HepG2 (cell line): ENCODE measurements around the gene CXCL6. TPM values are rescaled to one million over a fixed set of nuclear protein-coding genes. Genes with fewer than 3 reads are reported as not detected.

Source experiments
- ATAC-seq: fragments of 200-7000 bp; cut with Tn5 transposase; 3 replicates; pipeline ENCODE4 v1.9.1; 2020; ENCODE audit warnings: mild to moderate bottlenecking, moderate library complexity
- BruUV-seq: library from RNA; stranded (reverse); fragments of 400-500 nt; replicated peaks from 2 replicates; lab custom pipeline; 2021; lab: Mats Ljungman, UMichigan
- CTCF ChIA-PET: fragments of 300-600 bp; formaldehyde crosslinking; extraction: SDS; loops from one replicate; lab custom pipeline; 2021; ENCODE audit warnings: low total read pairs, inconsistent platforms, low intra/inter-chr PET ratio; lab: Yijun Ruan, JAX
- POLR2A ChIA-PET: fragments of 350-600 bp; sonication (Branson Sonifier 250); formaldehyde crosslinking; loops from one replicate; lab custom pipeline; 2020; ENCODE audit warnings: antibody characterized with exemption, inconsistent platforms; lab: Yijun Ruan, JAX
- DNase-seq: peaks from one replicate; pipeline ENCODE4 v3.0.0-alpha.2; 2015; ENCODE audit warnings: low spot score
- FAIRE-seq: peaks from 3 replicates; lab custom pipeline; 2011; peaks lifted over from hg19 to GRCh38; lab: Jason Lieb, UNC
- H2AFZ ChIP-seq: one replicate; pipeline ENCODE4 v1.6.1; 2011; ENCODE audit warnings: low read length, inconsistent platforms
- H3K27ac ChIP-seq: fragments of 300-600 bp; 3 replicates; pipeline ENCODE4 v1.8.0; 2011; ENCODE audit warnings: mixed run types, mild to moderate bottlenecking, mixed read lengths, low read length, inconsistent platforms; ENCODE audit not compliant: insufficient read depth; ENCODE audit errors: extremely low read length
- H3K27me3 ChIP-seq, 2 experiments: fragments of 200-600 bp in 1 of 2; 2 replicates in 1 of 2; 3 replicates in 1 of 2; pipeline versions ENCODE4 v1.6.0 to v1.8.0; 2011; ENCODE audit warnings: low read length in 2 of 2, mild to moderate bottlenecking in 2 of 2, moderate library complexity in 2 of 2, inconsistent platforms in 1 of 2; ENCODE audit not compliant: insufficient read depth in 2 of 2, control insufficient read depth in 1 of 2
- H3K36me3 ChIP-seq, 2 experiments: fragments of 200-600 bp in 1 of 2; replicated peaks in 1 of 2; 2 replicates in 1 of 2; 3 replicates in 1 of 2; pipeline versions ENCODE4 v1.5.1 to v1.8.0; 2011; ENCODE audit warnings: low read length in 2 of 2, inconsistent platforms in 1 of 2; ENCODE audit not compliant: insufficient read depth in 2 of 2, control insufficient read depth in 1 of 2
- H3K4me1 ChIP-seq: 2 replicates; pipeline ENCODE4 v1.5.1; 2012; ENCODE audit warnings: low read length, inconsistent platforms; ENCODE audit not compliant: insufficient read depth
- H3K4me2 ChIP-seq: 2 replicates; pipeline ENCODE4 v1.6.0; 2011; ENCODE audit warnings: low read depth, low read length, inconsistent platforms
- H3K4me3 ChIP-seq, 3 experiments: fragments of 200-600 bp in 1 of 3; sonication (generic), shearing (Covaris generic) in 1 of 3; replicated peaks in 1 of 3; 2 replicates each; pipeline ENCODE4 v1.5.1; 2011 to 2016; ENCODE audit warnings: low read length in 3 of 3, inconsistent platforms in 2 of 3, low read depth in 2 of 3, mild to moderate bottlenecking in 2 of 3, control low read depth in 1 of 3, mixed read lengths in 1 of 3; ENCODE audit not compliant: insufficient read depth in 1 of 3
- H3K79me2 ChIP-seq: one replicate; pipeline ENCODE4 v1.6.1; 2011; ENCODE audit warnings: low read length, inconsistent platforms; ENCODE audit not compliant: insufficient read depth
- H3K9ac ChIP-seq: 2 replicates; pipeline ENCODE4 v1.6.0; 2011; ENCODE audit warnings: mild to moderate bottlenecking, low read depth, low read length, inconsistent platforms; ENCODE audit not compliant: insufficient read depth
- H3K9me3 ChIP-seq: 2 replicates; pipeline ENCODE4 v1.5.1; 2012; ENCODE audit warnings: mild to moderate bottlenecking, low read length
- H4K20me1 ChIP-seq: 2 replicates; pipeline ENCODE4 v1.6.0; 2011; ENCODE audit warnings: inconsistent platforms, mild to moderate bottlenecking, low read length, moderate library complexity; ENCODE audit not compliant: insufficient read depth
- ELF4 ChIP-seq: sonication (generic); formaldehyde crosslinking; IDR thresholded peaks from 2 replicates; pipeline ENCODE4 v1.5.0; 2020; ENCODE audit warnings: missing genetic modification reagents, mild to moderate bottlenecking, moderate library complexity, borderline replicate concordance
- MBNL3 ChIP-seq: fragments of 250-450 bp; sonication (Bioruptor Pico); conservative IDR thresholded peaks from 2 replicates; pipeline ENCODE4 v1.8.0; 2022; ENCODE audit warnings: mild to moderate bottlenecking, inconsistent platforms
- ZFYVE20 ChIP-seq: sonication (generic); formaldehyde crosslinking; IDR thresholded peaks from 2 replicates; pipeline ENCODE4 v1.8.0; 2023; ENCODE audit warnings: low read depth, mild to moderate bottlenecking, moderate library complexity, missing genetic modification reagents, borderline replicate concordance
- ZIK1 ChIP-seq: sonication (generic); formaldehyde crosslinking; IDR thresholded peaks from 2 replicates; pipeline ENCODE4 v1.5.0; 2020; ENCODE audit warnings: mild to moderate bottlenecking, low read depth, missing genetic modification reagents, borderline replicate concordance
- ZNF136 ChIP-seq: sonication (generic); formaldehyde crosslinking; IDR thresholded peaks from 2 replicates; pipeline ENCODE4 v1.8.1; 2022; ENCODE audit warnings: low read depth, mild to moderate bottlenecking, moderate library complexity, missing genetic modification reagents
- ZNF207 ChIP-seq: fragments of 450-650 bp; IDR thresholded peaks from 2 replicates; pipeline ENCODE4 v1.6.1; 2016; ENCODE audit warnings: antibody characterized with exemption, borderline replicate concordance
- ZNF234 ChIP-seq: sonication (generic); formaldehyde crosslinking; conservative IDR thresholded peaks from 2 replicates; pipeline ENCODE4 v1.5.1; 2020; ENCODE audit warnings: mild to moderate bottlenecking, missing genetic modification reagents
- ZSCAN31 ChIP-seq: sonication (generic); formaldehyde crosslinking; IDR thresholded peaks from 2 replicates; pipeline ENCODE4 v1.5.0; 2020; ENCODE audit warnings: low read depth, mild to moderate bottlenecking, missing genetic modification reagents
- WGBS: methylation state at CpG from one replicate; pipeline ENCODE4 v1.1.6; 2017; ENCODE audit warnings: low lambda C conversion rate; 5-methylcytosine and 5-hydroxymethylcytosine counted together
- in situ Hi-C: cut with HindIII; loops from 2 replicates; pipeline ENCODE4 v1.10.0; 2017; ENCODE audit warnings: low pct_unique_long_range_greater_than_20kb; ENCODE audit not compliant: extremely low pct_ligation_motif_present
- intact Hi-C: fragments of 100-400 bp; cut with micrococcal nuclease; formaldehyde crosslinking; loops from one replicate; pipeline ENCODE4 v1.10.0; 2022; ENCODE audit not compliant: unreplicated experiment
- polyA plus RNA-seq, 8 experiments: library from polyadenylated mRNA; depleted of rRNA in 3 of 8; stranded (reverse) in 7 of 8; unstranded in 1 of 8; fragments of >200 nt; fragmentation: Illumina TruSeq in 4 of 8; extraction: Trizol in 4 of 8; gene quantifications; 2 replicates each; pipeline versions ENCODE4 v1.2.1 to v1.2.3, GENCODE V29; 2011 to 2016; ENCODE audit warnings: low read depth in 4 of 8, missing spikeins in 1 of 8, mixed read lengths in 1 of 8; ENCODE audit not compliant: insufficient read depth in 1 of 8
- total RNA-seq, 5 experiments: library from RNA; depleted of rRNA; stranded (reverse); fragments of >200 nt; fragmentation: Illumina TruSeq; extraction: Trizol; gene quantifications; 2 replicates each; pipeline ENCODE4 v1.2.3, GENCODE V29; 2016; ENCODE audit warnings: low read depth in 1 of 5
- TF ChIP-seq, protein P1 (sequence below): sonication (generic); formaldehyde crosslinking; IDR thresholded peaks from 2 replicates; pipeline ENCODE4 v1.4.0; 2020; ENCODE audit warnings: low read depth, mild to moderate bottlenecking, missing genetic modification reagents
- TF ChIP-seq, protein P2 (sequence below): IDR thresholded peaks from 2 replicates; pipeline ENCODE4 v1.6.1; 2016; ENCODE audit warnings: control low read depth
- TF ChIP-seq, protein P3 (sequence below): sonication (generic); formaldehyde crosslinking; IDR thresholded peaks from 2 replicates; pipeline ENCODE4 v1.4.0; 2020; ENCODE audit warnings: mild to moderate bottlenecking, missing genetic modification reagents

Gene CXCL6
- total and polyA plus RNA-seq, 2 of the 13 experiments (the other 11 are each of a cell fraction or from before 2014, with no cell fraction given) = not detected

DNA sequence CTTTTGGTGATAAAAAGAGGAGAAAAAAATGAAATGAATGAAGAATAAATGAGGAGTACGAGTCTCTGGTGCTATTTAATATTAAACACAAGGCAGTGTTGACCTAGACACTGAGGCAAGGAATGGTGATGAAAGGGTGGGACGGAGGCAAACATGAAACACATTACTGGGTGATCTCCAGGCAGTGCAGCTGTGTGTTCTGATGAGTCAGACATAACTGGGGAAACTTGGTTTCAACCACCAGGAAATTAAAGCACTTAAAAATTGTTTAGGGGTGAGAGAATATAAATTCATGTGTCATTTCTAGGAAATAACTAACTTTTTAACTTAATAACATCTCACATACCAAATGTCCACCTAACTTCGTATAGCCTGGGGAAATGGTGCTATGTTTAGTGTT, 19.7 kb upstream of the CXCL6 start:
- no peaks in the 10 kb centered on the region for H3K9me3 ChIP-seq
- no peaks in the 10 kb centered on the region for H3K4me1 ChIP-seq
- H3K27ac ChIP-seq = no peak overlapping the region
- in situ Hi-C loops (no loop called here), intact Hi-C loops (no loop called here)
- H3K27me3 ChIP-seq = no peaks in the 10 kb centered on the region; a peak in 1 of 5 replicates
- no peak overlapping the region for H3K4me2 ChIP-seq
- FAIRE-seq = no peak
- no peak overlapping the region for H2AFZ ChIP-seq
- H3K79me2 ChIP-seq = no peaks in the 10 kb centered on the region
- H4K20me1 ChIP-seq = no peaks in the 10 kb centered on the region
- TF ChIP-seq ELF4 (CRISPR knock-in tag) (no peak), ZIK1 (no peak), MBNL3 (no peak), ZNF136 (CRISPR knock-in tag) (no peak), ZNF234 (CRISPR knock-in tag) (no peak), ZNF207 (no peak), ZSCAN31 (CRISPR knock-in tag) (no peak), ZFYVE20 (CRISPR knock-in tag) (no peak)
- TF ChIP-seq, protein P1, sequence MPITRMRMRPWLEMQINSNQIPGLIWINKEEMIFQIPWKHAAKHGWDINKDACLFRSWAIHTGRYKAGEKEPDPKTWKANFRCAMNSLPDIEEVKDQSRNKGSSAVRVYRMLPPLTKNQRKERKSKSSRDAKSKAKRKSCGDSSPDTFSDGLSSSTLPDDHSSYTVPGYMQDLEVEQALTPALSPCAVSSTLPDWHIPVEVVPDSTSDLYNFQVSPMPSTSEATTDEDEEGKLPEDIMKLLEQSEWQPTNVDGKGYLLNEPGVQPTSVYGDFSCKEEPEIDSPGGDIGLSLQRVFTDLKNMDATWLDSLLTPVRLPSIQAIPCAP = no peak
- TF ChIP-seq, protein P2, sequence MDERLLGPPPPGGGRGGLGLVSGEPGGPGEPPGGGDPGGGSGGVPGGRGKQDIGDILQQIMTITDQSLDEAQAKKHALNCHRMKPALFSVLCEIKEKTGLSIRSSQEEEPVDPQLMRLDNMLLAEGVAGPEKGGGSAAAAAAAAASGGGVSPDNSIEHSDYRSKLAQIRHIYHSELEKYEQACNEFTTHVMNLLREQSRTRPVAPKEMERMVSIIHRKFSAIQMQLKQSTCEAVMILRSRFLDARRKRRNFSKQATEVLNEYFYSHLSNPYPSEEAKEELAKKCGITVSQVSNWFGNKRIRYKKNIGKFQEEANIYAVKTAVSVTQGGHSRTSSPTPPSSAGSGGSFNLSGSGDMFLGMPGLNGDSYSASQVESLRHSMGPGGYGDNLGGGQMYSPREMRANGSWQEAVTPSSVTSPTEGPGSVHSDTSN (CRISPR knock-in tag) = no peak
- TF ChIP-seq, protein P3, sequence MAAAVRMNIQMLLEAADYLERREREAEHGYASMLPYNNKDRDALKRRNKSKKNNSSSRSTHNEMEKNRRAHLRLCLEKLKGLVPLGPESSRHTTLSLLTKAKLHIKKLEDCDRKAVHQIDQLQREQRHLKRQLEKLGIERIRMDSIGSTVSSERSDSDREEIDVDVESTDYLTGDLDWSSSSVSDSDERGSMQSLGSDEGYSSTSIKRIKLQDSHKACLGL (CRISPR knock-in tag) = no peak
- WGBS = 5% methylated on average over 3 of the region's 3 CpGs
- ChIA-PET CTCF (no interaction called here), POLR2A (no interaction called here)
- ATAC-seq = no peak
- DNase-seq = no peak
- H3K36me3 ChIP-seq = no peaks in the 10 kb centered on the region
- no TSS peak for BruUV-seq
- no peak overlapping the region for H3K9ac ChIP-seq
- no peak overlapping the region for H3K4me3 ChIP-seq
